ENCODE data around the gene ZNF12. TPM values are rescaled to one million over a fixed set of nuclear protein-coding genes. Genes with fewer than 3 reads are reported as not detected.

The ZNF12 gene
- total RNA-seq, 2 donors from 2014 or later = 13.0 to 22.7 TPM

- WGBS, 2 donors = 90 to 93% methylated on average over 10 to 11 of the region's 11 CpGs
- DNase-seq (no peak), ATAC-seq (no peak)
- intact Hi-C loops (cut with DNase I) = no loop called here
- Histone ChIP-seq H3K4me1 (peaks cover 21% of the 10 kb centered on the region), H3K9me3 (no peaks in the 10 kb centered on the region), H3K36me3 (replicated peaks in 1 of 2; ENCODE audit: insufficient read depth in 1 of 2, low read depth in 2 of 2) (peaks cover 0 to 6% of the 10 kb centered on the region in 2 donors), H3K27ac (no peak overlapping the region), H3K27me3 (no peaks in the 10 kb centered on the region), H3K4me3 (no peak overlapping the region)
- TF ChIP-seq CTCF (IDR thresholded peaks at IDR 0.05) = no peak
- no peak for TF ChIP-seq POLR2A (IDR thresholded peaks at IDR 0.05)
Observed at GRCh38 chr7:6639627-6640026, 67.1 kb downstream of the ZNF12 start.

- Histone ChIP-seq H3K4me3 (no peak overlapping the region), H3K36me3 (replicated peaks in 1 of 2; ENCODE audit: insufficient read depth in 1 of 2, low read depth in 2 of 2) (peaks cover 0 to 4% of the 10 kb centered on the region in 2 donors), H3K27me3 (no peaks in the 10 kb centered on the region), H3K4me1 (peaks cover 21% of the 10 kb centered on the region), H3K9me3 (no peaks in the 10 kb centered on the region), H3K27ac (no peak overlapping the region)
- ATAC-seq (no peak), DNase-seq (no peak)
- intact Hi-C loops (cut with DNase I) = no loop called here
- WGBS, 2 donors = 86 to 98% methylated on average over 3 to 4 of the region's 4 CpGs
- TF ChIP-seq CTCF (IDR thresholded peaks at IDR 0.05) (no peak), POLR2A (IDR thresholded peaks at IDR 0.05) (no peak)
Observed at GRCh38 chr7:6639032-6639431, 67.7 kb downstream of the ZNF12 start.

Other genes starting within 250 kb of the ZNF12 start
- gene KDELR2, start 222.8 kb downstream of the ZNF12 start, total RNA-seq = 10 to 100 TPM; 61.2 to 76.1 TPM
- gene GRID2IP, start 155.5 kb downstream of the ZNF12 start, total RNA-seq = 1 to 10 TPM; 1.0 to 1.6 TPM
- 10 to 100 TPM; 19.1 to 35.5 TPM for gene ZDHHC4, start 129.5 kb downstream of the ZNF12 start, total RNA-seq
- gene INTS15, start 116.9 kb downstream of the ZNF12 start, total RNA-seq = 10 to 100 TPM; 25.7 to 40.5 TPM
- gene ZNF853, start 91.3 kb downstream of the ZNF12 start, total RNA-seq = 10 to 100 TPM in 1 of 2 donors, 1 to 10 TPM in 1; 3.6 to 11.2 TPM
- 10 to 100 TPM; 29.1 to 69.5 TPM for gene ZNF316, start 69.6 kb downstream of the ZNF12 start, total RNA-seq
- gene RSPH10B2, start 47.2 kb upstream of the ZNF12 start, total RNA-seq = not detected
- gene CCZ1B, start 119.3 kb upstream of the ZNF12 start, total RNA-seq = 10 to 100 TPM in 1 of 2 donors, 1 to 10 TPM in 1; 8.0 to 50.4 TPM